NCI-H1417 treated with DMSO at 0.1 percent for 48 hours (cell line): Measurements from ENCODE around the gene BCL2L13.
"Not testable (repeated sequence)": the region's sequence is repeated elsewhere in the genome, so short reads cannot be mapped to it uniquely, and the experiment has no call there.

Experiments
- DNase-seq: peaks from one replicate; lab custom pipeline; 2025; lab: John Stamatoyannopoulos, UW

BCL2L13 gene

DNA sequence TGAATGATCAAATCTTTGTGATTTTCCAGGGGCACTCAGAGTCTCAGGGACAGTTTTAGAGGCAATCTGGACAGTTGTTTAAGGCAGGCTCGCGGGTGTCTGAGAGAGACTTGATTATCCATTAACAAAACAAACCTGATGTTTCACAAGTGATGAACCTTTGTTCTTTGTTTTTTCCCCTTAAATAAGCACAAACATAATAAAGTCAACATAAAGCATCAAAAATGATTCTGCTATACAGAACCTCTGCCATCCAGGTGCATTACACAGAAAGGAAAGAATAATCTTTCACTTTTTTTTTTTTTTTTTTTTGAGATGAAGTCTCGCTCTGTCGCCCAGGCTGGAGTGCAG is 122.6 kb downstream of the BCL2L13 start:
- no peak for DNase-seq

DNA sequence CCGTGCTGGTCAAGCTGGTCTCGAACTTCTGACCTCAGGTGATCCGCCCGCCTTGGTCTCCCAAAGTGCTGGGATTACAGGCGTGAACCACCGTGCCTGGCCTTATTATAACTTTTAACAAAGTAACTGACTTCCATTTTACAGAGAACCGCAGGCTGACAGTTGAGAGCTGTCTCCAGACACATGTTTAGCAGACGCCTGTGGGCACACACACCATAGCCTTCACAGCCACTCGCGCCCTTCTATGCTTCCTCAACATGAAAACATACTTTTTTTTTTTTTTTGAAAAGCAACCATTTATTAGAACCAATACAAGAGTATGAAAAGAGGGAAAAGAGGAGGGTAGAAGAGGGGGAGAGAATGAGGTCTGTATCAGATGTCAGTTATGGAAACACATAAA is 124.9 kb downstream of the BCL2L13 start:
- not testable (repeated sequence) for DNase-seq

DNA sequence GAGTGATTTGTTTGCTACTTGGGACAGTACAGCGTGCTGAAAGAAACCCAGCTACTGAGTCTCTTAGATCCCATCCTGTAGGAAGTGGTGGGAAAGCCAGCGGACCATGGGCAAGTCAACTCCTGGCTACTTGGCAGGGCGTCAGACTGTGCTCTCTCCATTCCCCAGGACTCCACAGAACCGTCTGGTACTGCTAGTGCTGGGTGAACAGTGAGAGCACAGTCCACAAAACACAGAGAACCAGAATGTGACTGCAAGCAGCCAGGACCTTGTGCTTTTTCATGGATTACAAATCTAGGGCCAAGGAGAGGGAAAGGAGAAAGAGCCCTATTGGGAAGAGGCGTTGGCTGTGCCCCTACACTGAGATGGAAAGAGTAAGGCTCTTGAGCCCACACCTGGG is 125.5 kb downstream of the BCL2L13 start:
- no peak for DNase-seq

DNA sequence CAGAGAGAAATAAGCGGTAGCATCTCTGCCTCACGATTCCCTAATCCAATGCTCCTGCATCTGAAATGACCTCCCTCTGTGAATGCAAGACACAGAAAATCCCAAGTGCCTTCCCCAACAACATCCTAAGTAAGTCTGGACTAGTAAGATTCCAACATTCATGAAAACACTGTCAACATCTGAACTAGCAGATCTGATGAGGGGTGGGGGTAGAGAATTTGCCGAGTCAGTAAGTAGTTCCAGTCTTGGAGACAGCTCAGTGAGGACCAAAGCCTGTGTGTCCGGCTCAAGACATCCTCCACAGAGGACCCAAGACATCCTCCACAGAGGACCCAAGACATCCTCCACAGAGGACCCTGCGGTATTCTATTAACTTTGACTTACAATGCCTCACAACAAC is 126.3 kb downstream of the BCL2L13 start:
- not testable (repeated sequence) for DNase-seq

DNA sequence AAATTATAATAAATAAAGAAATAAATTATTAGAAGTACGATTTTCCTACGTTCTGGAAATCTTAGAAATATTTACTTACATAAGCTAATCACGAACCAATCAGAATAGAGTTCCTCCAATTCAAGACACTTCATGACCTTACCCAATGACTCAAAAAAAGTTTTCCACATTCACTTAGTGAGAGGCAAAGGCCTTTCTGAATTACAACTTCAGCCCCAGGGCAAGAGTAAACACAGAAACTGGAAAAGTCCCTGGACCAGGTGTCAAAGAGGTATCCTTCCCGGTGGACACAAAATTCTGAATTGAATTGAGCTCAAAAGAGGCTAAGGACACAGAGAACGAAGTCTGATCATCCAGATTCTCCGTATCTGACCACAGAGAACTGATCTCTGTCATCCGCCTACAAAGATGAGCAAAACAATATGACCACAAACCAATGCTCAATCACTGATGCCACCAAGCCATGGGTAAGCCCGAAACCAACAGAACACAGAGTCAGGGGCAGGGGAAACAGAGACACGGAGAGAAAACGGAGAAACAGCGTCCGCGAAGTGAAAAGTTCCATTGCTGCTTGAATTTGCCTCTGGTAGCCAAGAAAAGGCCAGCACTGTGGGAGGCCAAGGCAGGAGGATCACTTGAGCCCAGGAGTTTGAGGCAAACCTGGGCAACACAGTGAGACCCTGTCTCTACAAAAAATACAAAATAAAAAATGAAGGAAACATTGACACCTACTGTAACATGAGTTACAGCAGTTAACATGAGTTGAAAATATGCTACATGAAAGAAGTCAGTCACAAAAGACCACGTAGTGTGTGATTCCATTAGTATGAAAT is 128.9 kb downstream of the BCL2L13 start:
- DNase-seq, result no peak

DNA sequence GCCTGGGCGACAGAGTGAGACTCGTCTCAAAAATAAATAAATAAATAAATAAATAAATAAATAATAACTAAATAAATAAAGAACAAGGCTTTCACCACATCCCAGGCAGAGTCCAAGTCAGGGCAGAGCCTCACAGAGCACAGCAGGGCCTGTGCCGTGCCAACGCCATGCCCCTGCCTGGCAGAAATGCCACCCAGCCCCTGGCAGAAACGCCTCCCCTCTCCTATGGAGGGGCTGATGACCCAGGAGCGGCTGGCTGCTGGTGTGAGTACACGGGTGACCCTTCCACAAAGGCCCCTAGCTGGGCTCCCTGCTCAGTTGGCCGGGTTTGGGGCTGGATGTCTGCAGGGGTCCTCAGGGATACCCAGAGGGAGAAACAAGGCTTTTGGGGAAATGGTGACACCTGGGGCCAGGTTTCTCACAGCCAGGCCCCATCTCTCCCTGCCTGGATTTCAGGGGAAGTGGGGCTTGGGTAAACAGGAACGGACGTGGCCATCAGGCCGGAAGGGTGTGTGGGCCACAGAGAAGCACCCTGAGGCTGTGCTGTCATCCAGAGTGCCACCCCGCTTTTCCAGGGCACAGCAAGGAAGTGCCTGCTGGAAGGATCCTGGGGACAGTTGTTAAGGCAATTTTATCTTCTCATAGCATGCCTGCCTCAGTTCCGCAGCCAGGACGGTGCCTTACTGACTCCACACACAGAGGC is 130.6 kb downstream of the BCL2L13 start:
- DNase-seq, result no peak

DNA sequence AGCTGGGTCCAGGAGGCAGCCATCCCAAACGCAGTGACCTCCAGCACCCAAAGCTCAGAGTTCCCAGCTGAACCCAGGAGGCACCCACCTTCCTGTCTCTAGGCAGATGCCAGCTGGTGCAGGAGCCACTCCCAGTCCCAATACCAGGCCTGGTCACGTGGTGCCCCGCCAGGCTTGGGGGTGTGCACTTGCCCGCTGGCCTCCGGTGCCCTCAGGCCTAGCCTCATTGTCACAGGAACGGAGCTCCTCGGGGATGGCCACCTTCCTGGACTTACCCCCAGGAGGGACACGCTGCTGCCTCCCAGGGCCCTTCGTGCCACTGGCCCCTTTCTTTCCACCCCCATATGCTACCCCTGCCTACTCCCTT is 131.1 kb downstream of the BCL2L13 start:
- no peak for DNase-seq

DNA sequence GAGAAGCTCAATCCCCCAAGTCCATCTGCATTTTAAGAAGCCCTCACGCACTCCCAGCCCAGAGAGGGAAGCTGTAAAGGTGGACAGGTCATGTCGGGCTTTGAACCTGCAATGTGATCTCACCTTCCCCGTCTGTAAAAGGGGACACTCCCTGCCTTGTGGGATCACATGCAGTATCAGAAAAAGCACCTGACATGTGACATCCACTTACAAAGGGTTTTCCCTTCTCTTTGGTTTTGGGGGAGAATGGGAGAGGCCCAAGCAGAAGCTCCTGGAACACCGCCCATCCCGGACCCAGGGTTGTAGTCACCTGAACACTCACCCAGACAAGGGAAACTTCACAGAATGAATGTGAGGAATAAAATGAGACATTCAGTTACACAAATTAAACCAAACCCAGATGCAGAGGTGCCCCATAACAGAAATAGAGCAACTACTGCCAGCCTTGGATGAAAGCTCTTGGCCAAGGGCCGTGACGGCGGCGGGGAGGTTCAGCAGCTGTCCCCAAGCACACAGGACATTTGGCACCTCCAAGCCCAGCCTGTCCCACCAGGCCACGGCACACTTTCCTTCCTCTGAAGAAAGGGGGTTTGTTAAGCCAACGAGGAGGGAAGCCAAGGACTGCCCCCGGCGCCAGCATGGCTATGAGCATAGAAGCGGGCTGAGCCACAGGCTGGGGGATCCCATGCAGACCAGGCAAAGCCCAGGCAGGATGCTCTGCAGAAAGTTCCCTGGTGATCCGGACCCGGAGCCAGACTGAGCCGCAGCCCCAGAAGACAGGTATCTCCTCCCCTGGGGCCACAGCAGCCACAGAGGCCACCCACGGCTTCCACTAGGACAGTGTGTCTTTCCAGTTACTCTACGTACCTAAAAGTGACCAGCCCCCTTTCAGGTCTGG is 131.9 kb downstream of the BCL2L13 start:
- no peak for DNase-seq

DNA sequence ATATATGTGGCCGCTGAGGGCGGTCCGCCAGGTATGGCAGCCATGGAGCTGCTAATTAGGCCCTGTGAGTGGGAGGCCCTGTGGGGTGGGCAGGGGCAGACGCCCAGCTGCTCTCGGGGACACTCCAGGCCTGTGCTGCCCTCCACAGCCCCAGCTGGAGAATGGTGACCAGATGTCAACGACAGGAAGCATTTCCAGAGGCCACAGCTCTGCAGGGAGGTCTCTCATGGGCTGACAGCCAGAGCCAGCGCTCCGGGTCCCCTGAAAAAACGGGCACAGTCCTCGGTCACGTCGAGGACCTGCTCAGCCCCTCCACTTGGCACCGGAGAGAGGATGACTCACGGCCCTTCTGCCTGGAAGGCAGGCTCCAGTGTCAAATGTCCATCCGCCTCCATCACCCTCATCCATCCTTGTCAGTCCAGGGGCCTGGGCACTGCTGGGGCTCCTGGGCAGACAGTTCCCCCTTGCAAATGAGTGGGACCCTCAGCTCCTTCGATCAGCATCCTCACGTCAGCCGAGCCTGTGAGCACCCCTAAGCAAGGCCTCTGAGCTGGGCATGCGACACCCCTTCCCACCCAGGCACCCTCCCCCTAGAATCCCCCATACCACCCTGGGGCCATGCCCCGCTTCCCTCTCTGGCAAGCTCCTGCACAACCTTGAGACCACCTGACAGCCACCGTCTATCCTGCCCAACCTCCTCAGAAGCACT is 133.8 kb downstream of the BCL2L13 start:
- DNase-seq, result no peak

DNA sequence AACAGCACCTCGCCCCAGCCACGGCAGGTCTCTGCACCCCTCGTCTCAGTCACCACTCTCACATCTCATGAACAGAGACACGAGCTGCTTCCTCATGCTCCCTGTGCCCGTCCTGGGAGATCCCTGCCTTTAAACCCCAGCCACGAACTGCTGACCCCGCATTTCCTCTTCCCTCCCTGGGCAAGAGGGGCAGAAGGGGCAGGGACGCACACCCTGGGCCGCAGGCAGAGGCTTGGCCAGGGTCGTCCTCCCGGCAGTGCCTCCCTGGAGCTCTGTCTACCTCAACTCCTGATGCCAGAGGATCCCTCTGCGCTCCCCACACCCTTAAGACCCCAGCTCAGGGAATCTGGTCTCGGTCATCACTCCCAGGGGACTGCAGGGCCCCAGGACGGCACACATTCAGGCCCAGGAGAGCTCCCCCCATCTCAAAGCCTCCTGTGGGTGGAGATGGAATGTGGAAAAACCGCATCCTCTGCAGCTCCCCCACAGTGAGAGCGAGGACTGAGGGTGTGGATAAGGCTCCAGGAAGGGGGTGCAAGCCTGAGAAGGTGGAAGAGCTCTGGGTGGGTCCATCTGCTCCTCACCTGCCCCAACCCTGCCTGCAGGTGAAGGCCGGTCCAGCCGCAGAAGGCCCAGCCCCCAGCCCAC is 134.5 kb downstream of the BCL2L13 start:
- DNase-seq, result no peak

DNA sequence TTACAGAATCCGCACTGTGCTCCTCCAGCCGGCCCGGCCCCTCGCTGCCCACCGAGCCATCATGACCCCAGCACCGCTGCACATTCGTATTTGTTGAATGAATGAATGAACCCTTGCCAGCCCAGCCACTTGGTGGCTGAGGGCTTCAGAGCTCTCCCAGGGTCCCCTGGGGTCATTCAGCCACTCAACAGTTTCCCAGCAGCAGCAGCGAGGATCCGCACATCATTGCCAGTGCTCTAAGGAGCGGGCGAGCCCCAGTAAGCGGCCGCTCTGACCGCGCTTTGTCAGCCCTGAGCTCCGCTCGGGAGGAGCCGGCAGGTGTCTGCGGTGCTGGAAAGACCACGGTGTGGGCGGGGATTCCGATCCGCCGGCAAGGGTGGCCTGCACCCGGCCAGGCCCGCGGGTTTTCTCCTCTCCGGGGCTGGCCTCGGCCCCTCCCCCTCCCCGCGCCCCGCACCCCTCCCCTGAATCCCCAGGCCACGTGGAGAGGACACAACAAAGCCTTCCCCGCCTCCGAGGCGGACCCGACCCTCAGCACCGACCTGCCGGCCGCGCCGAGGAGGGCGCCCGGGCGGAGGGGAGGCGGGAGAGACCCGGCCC is 135.1 kb downstream of the BCL2L13 start:
- peak; percentile 1 for DNase-seq

DNA sequence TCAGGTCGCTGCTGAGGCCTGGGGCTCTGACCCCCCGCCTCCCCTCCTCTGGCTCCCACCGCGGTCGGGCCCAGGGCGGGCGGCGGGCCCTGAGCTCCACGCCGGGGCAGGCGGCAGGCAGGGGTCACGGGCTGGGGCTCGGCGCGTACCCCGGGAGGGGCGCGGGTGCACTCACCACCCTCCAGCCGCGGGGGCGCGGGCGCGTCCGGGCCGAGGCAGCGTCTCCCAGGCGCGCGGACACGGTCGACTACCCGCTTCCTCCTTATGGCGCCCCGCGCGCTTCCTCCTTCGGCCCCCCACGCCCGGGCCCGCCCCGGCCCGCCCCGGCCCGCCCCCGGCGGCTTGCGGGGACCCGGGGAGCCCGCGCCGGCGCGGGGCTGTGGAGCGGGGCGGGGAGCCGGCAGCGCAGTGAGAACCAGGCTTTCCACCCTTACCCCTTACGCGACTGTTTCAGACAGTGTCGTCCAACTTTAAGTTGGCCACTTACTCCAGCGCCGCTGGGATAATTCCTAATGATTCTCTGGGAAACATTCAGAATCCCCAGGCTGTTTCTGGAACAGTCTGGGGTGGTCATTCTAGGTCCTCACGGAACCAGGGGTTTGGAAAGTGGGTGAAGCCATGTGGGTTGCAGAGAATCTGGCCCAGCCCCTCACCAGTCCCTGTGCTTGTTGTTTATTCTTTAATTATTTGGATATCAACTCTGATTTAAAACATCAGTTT is 135.8 kb downstream of the BCL2L13 start, which contains the start of gene BID:
Gene BID, minus strand, starts transcription at position 264 of the 720 bp plus-strand sequence. CDS start 24,353 bp downstream, outside the sequence.
- no peak for DNase-seq

DNA sequence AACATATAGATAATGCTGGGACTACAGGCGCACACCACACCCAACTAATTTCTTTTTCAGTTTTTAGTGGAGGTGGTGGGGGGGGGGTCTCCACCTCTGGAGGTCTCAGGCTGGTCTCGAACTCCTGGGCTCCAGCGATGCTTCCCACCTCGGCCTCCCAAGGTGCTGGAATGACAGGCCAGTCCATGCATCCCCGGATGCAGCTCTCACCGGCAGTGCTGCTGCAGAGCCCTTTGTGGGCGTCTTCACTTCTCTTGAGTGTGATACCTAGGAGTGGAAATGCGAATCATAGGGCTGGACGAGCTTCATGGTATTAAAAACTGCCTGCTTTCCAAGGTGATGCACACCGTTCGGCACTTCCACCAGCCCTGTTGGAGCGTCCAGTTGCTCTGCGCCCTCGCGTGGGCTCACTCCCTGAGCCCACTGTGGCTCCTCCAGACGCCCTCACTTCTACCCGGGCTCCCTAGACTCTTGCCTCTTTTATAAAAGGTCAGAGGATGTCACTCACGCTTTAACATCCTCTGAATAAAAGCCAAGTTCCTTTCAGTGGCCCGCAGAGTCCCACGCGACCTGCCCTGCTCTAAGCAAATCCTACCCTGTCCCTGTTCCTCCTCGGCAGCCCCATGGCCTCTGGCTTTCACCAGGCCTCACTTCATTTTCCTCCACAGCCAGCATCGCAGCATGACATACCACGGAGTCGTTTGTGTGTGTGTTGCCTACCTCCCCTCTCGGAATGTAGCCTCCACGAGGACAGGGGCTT is 136.5 kb downstream of the BCL2L13 start:
- DNase-seq, result no peak

DNA sequence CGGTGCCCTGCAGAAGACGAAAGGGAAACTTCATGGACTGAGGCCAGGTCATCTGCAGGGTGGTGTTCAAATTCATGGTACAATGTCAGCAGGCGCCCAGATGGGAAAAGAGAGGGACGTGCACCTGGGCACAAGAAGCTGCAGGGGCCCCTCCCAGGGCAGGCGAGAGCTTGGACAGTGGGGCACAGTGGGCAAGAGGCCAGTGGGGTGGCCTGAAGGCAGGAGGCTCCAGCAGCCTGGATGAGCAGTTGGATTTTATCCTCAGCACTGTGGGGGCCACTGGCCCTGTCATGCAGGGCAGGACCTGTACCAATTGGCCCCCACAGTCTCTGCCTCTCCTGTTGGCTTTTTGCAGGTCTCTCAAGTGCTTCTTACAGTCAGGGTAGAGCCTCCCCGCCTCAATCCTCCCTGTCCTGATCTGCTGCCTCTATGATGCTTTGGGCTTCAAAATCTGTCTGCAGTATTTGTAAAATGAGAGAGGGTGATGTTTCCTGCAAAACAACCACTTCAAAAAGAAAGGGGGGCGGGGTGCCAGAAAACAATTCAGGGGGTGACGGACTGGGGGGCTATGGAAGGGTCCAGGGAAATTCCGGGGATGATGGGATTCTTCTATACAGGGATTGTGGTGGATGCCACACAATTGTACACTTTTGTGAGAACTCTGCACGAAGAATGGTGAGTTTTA is 137.4 kb downstream of the BCL2L13 start:
- no peak for DNase-seq

DNA sequence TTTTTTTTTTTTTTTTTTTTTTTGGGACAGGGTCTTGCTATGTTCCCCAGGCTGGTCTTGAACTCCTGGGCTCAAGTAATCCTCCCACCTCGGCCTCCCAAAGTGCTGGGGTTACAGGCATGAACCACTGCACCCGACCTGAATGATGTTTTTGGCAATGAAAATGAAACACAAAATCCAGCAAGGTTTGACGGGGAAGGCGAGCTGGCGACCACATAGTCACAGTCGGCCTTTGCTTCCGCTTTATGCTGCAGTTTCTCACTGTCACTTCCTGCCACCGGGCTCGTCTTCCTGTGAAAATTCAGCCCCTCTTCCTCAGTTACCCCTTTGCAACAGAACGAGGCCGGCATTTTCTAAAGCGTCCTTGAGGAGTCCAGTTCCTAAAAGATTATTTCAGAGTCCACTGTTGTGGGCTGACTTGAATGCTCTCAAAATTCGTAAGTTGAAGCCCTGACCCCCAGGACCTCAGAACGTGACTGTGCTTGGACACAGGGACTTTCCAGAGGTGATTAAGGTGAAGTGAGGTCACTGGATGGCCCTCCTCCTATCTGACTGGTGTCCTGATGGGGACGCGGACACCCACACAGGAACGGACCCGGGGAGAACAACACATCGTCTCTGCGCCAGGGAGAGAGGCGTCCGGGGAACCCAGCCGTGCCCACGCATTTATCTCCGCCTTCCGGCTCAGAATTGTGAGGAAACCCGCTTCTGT is 138.6 kb downstream of the BCL2L13 start:
- no peak for DNase-seq

DNA sequence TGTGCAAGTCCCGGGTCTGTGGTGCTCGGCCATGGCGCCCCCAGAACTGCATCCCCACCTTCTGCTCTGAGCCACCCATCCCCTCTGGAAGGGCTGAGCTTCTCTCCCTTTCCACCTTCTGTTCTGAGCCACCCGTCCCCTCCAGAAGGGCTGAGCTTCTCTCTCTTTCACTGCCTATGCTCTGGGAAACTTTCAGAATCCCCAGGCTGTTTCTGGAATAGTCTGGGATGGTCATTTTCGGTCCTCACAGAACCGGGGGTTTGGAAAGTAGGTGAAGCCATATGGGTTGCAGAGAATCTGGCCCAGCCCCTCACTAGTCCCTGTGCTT is 139.1 kb downstream of the BCL2L13 start:
- no peak for DNase-seq

DNA sequence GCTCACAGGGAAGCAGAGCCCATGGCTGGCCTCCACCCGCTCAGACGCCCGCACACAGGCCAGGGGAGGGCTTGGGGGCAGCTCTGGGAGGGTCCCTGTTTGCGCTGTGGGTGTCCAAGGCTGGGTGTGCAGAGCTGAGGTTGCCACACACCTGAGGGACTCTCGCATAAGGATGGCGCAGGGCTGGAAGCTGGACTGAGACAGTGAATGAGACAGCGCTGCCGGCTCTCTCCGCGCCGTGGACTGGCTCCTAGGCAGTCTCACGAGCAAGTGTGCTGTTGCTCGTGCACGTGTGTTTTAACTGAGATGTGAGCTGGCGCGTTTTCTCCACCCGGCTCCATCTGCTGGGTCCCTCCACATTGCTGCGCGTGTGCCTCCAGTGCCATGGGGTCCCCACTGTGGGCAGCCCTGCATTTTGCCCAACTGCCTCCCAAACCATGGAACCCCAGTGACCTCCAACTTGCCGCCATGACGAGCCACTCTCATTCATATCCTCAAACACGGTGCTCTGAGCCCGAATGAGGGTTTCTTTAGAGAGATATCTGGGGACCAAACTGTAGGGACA is 139.9 kb downstream of the BCL2L13 start:
- DNase-seq, result no peak
